HG03442 (cell line): ENCODE measurements around the gene SOX6.

Source experiments
- ATAC-seq: cut with Tn5 transposase; IDR thresholded peaks from one replicate; pipeline ENCODE4 v1.9.1; 2021; ENCODE audit warnings: mild to moderate bottlenecking, moderate library complexity; ENCODE audit not compliant: unreplicated experiment

Gene SOX6

DNA sequence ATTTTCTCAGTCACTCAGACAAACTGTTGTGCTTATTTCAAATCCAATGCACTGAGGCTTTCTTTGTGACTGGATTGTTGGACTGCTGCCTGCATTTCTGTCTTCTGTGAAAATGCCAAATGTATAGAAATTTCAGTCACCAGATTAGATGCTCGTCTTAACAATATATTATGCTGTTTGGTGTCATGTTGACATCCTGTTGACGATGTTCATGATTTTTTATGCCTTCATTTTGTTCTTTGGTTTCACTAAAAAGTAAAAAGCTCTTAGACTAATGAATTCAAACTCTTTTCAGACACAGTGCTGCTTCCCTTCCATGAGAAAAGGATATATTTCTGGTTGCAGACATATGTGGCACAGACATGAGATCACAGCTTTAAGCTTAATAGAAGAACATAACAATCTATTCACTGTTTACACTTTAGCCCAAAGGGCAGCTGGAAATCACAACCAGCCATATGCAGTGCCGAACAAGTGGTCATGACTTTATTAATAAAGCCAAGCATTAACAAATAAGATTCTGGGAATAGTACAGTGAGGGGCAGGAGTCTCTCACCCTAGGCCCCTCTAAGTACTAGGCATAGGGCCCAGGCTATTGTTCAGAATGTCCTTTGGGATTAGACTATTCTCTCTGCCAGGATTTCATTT is 9.4 kb upstream of the SOX6 start:
- no peak for ATAC-seq

- ATAC-seq = no peak
Measured at GRCh38 chr11:16364254-16364653, 7.9 kb upstream of the SOX6 start.

- ATAC-seq = no peak
Measured at GRCh38 chr11:16363706-16364105, 7.4 kb upstream of the SOX6 start.

DNA sequence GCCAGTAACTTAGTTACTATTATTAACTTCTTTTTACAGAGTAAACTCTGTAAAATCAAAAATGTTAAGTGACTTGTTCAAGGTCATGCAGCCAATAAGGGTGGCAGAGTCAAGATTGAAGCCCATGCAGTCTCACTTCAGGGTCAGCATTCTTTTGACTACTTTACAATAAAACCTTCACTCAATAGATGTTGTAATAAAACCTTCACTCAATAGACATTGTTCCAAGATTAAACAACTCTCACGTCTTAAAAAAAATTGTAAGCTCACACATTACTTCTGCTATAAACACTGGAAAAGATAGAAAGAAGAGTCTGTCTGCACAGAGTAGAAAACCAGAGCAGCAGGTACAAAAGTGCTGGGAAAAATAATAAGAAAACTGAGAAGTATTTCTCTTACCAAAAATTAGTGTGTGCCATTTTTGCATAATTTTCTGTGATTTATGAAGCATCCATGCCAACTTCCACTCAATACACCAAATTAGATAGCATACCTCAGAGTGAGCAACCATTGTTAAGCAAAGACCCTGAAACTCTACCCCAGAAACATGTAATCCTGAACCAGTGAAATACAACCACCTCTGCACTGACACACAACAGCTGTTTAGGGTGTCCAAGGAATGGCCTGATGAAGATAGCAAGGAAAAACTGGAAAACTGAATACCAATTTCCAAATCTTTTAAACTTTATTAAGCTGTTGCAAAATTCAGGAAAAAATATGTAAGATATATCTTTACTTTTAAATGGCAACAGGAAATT is 4.9 kb upstream of the SOX6 start:
- ATAC-seq = no peak

GRCh38 chr11:16359369-16359768 is 3.0 kb upstream of the SOX6 start:
- ATAC-seq = no peak

DNA sequence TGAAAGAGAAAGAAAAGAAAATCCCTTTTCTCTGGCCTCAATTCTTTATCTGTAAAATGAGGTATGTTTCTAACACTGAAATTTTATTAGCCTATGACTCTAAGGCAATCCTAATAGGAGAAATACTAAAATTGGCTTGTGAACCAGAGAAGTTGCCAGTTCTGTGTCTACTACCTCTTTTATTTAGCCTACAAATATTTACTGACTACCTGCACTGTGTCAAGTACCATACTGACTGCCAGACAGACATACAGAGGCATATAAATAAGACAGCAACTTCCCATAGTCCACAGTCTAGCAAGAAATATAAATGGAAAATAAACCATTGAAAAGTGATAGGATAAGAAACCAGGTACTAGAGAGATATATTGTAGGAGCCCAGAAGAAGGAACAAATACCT is 2.4 kb upstream of the SOX6 start:
- no peak for ATAC-seq

- no peak for ATAC-seq
Measured at GRCh38 chr11:16357775-16358174, 1.4 kb upstream of the SOX6 start.

DNA sequence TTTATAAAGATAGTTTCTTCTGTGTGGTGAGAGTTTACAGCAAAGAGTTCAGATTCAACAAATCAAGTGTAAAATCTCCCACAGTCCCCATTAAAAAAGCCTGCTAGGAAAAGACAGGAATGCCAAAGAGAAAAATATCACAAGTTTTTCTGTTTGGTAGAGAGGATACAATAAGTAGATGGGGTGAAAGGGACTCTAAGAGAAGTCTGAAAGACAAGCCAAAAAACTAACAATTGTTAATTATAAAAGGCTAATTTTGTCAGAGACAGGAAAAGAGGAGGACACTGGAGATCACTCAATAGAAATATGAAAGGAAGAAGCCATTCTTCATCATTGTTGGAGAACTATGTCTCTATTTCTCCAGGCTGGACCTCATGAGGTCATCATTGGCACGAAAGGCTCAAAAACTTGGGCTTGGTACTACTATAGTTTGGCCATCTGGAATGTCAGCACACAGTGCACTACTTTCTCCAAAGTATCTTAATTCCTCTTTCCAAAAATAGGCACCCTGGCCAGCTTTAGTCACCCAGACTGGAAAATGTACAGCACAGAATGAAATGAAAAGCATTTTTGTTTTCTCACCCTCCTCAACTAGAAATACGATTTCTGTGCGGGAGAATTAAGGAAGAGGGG is 531 bp upstream of the SOX6 start:
- ATAC-seq = no peak

DNA sequence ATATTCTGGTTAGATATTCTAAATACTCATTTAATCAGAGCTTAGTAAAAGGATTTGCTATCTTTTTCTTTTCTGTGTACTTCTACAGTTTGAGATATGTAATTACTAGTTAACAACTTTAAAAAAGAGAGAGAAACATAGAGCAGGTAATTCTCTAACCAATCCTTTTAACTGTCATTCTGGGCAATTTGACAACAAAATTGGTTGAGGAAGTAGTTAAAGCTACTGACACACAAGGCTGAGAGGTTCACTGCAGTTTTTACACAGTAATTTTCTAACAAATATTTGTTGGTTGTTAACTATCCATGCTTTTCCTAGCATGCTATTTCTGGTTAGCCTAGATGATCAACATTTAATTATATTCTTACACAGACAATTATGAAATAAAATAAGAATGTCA is 3.6 kb downstream of the SOX6 start:
- ATAC-seq = no peak

DNA sequence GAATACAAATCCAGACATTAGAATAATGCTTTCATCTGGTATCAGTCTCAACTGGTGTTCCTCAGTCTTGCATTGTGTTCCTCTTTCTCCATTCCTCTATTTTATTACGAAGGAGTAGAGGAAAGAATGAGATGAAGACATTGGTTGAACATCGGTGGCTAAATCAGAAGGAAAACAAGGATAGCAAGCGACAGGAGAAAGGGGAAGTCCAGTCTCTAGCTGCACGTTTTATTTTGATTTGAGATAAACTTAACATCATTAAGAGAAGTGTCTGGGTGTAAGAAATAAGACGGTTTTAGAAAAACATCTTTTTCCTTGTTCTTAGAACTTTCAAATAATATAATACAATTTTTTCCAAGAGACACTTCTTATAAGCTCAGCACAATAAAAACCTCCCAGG is 6.2 kb downstream of the SOX6 start:
- ATAC-seq = no peak

DNA sequence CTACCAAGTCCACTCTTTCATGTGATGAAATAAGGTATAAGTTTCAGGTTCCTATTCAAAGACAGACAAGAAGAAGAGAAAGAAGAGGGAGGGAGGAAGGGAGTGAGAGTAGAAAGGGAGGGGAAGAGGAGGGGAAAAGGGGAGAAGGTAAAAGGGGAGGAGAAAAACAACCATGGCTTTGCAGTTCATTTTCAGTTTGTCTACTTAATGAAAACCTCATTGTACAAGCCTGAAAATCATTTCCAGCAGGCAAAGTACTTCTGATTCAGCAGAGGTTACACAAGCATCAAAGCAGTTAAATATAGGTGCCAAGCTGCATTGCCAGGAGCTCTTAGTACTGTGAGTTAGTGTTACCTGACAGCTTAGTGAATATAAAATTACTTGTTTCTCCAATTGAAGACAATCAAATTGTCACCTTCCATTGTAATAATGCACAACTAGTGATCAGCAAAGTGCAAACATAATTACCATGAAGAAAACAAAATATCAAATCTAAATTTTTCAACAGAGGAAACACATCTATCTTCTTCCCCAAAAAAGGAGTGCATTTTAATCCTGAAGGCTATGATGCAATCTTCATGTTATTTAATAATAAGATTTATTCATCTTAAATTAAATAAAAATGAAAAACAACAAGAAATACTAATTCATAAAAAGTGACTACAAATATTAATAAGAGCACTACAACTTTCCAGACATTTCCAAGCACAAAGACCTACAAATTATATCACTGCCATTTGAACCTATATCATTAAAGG is 8.2 kb downstream of the SOX6 start:
- ATAC-seq = no peak

GRCh38 chr11:16346975-16347374 is 9.4 kb downstream of the SOX6 start:
- no peak for ATAC-seq

GRCh38 chr11:16341853-16342252 is 14.5 kb downstream of the SOX6 start:
- no peak for ATAC-seq

DNA sequence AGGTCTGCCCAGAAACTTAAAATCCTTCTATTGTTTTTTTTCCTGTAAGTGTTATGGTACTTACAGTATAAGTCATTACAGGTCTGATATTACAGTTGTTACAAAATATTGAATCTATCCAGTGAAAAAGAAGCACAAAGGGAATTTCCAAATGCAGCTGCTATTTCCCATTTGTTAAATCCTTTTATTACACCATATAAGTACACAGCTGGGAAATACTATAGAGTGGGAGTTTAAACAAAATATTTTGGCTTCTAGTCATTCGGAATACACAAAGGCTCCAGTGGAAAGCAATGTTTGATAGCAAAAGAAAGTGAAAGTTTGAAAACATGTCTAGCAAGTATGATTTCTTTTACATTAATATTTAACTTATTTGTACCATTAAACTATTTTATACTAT is 18.0 kb downstream of the SOX6 start:
- no peak for ATAC-seq

DNA sequence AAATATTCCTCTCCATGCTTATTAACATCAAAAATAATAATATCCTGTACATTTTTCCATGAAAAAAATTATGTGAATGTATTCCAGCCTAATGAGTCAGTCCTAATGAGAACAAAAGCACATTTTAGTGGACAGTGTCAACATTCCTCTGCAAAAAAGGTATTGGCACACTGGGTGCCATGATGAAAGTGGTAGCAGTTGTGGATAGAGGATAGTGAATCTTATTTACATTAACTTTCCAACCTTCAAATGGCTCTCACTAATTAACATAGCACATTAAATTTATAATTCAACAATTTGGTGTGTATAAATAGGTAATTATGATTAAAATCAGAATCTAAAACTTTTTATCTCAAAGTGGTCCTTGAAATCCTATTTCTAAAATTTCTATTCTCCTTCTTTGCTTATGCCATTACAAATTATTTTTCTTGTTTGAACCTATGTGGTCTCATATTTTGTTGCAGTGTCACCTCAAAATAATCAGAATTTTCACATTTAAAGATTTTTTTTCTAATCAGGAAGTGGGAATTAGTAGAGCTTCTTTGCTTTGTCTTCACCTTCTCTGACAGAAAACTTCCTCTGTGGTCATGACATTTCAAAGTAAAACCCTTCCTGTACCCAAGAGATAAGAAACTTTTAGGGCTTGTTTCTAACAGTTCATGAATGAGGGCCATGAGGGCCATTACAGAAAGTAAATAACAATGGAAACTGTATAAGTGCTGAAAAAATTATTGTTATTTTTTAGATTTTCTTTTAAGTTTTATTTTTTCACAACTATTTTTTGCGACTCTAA is 18.7 kb downstream of the SOX6 start:
- no peak for ATAC-seq

- no peak for ATAC-seq
Measured at GRCh38 chr11:16336721-16337120, 19.6 kb downstream of the SOX6 start.

GRCh38 chr11:16336204-16336603 is 20.1 kb downstream of the SOX6 start:
- ATAC-seq = no peak

GRCh38 chr11:16335236-16335962 is 20.9 kb downstream of the SOX6 start:
- ATAC-seq = no peak

GRCh38 chr11:16326679-16327297 is 29.6 kb downstream of the SOX6 start:
- ATAC-seq = no peak

DNA sequence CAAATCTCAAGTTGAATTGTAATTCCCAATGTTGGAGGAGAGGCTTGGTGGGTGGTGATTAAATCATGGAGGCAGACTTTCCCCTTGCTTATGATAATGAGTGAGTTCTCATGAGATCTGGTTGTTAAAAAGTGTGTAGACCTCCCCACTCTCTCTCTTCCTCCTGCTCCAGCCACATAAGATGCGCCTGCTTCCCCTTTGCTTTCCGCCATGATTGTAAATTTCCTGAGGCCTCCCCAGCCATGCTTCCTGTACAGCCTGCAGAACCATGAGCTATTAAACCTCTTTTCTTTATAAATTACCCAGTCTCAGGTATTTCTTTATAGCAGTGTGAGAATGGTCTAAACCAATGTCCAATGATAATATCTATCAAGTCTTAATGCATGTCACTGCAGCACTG is 34.2 kb downstream of the SOX6 start:
- ATAC-seq = no peak
